ENCODE results near the gene GALNT9.
"Not testable (repeated sequence)": the region's sequence is repeated elsewhere in the genome, so short reads cannot be mapped to it uniquely, and the experiment has no call there.

The GALNT9 gene

DNA sequence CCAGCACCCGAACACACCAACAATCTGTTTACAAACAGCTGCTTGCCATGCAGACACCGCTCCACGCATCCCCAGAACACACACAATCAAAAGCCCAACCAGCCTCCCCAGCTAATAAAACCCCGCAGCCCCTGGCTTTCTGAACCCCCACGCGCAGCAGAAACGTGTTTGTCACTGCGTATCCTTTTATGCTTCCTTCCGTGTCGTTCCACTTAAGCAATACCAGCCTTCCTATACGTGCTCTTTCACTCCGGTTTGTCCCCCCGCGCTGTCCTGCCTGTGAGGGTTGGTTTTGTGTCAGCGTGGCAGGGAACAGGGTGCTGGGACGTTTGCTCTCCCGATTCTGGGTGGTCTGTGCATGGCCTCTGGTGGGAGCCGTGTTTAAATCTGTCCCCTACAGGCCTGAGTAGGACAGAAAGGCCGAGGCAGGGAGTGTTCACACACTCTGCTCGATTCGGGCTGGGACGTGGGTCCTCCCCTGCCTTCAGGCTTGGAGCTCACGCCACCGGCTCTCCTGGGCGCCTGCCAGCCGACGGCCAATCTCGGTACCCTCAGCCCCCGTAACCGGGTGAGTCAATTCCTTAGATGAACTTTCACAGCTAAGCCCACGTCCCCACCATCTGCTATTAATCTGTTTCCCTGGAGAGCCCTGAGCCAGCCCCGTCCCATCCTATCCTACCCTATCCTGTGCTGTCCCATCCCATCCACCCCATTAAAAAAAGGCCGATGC is 125.2 kb downstream of the GALNT9 start:
- in situ Hi-C loops (cut with MboI; ENCODE audit: low sequenced_read_pairs), result no loop called here

- in situ Hi-C loops (cut with MboI; ENCODE audit: low sequenced_read_pairs), result no loop called here
These were observed 126.3 kb downstream of the GALNT9 start for GRCh38 chr12:132202929-132203721.

- in situ Hi-C loops (cut with MboI; ENCODE audit: low sequenced_read_pairs), result no loop called here
These were observed 127.8 kb downstream of the GALNT9 start for GRCh38 chr12:132201391-132202120.

- in situ Hi-C loops (cut with MboI; ENCODE audit: low sequenced_read_pairs), result no loop called here
These were observed 128.6 kb downstream of the GALNT9 start for GRCh38 chr12:132200800-132201199.

GRCh38 chr12:132199526-132200319 is 129.7 kb downstream of the GALNT9 start:
- in situ Hi-C loops (cut with MboI; ENCODE audit: low sequenced_read_pairs), result no loop called here

DNA sequence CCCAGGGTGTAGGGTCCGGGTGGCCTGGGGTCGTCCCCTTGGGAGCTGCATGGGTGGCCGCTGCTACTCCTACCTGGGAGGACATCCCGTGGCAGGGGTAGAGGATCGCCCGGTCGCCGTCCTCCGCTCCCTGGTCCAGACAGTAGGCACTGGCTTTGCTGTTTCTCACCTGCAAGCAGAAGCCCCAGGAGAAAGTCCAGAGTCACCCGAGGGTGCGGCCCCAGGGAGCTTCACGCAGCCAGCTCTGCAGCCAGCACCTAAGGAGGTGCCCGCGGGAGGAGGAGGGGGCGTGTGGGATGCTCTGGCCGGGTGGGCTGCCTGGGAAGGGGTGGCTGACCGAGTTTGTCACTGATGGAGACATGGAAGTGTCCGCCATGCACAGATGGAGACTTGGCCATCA is 130.3 kb downstream of the GALNT9 start:
- in situ Hi-C loops (cut with MboI; ENCODE audit: low sequenced_read_pairs), result no loop called here

- in situ Hi-C loops (cut with MboI; ENCODE audit: low sequenced_read_pairs), result no loop called here
These were observed 131.6 kb downstream of the GALNT9 start for GRCh38 chr12:132197581-132198354.

DNA sequence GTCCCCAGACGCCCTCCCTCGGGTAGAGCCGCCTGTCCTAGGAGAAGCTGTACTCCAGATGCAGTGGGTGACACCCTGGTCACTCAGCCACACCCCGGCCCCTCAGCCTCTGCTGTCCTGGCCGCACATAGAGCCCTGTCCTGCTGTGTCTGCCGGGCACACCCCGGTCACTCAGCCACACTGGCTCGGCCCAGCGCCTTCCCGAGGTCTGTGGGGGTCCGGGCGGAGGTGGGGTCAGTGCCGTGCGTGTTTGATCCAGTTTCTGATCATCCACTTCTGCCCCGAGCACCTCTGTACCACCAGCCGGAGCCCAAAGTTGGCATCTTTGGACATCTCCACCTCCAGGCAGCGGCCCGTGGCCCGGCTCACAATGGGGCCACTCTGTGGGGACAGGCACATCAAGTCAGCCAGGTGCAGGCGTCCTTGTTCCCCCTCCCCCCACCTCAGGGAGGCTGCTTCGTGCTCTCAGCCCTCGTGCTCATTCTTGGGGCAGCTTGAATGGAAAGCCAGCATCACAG is 132.5 kb downstream of the GALNT9 start:
- in situ Hi-C loops (cut with MboI; ENCODE audit: low sequenced_read_pairs), result no loop called here

DNA sequence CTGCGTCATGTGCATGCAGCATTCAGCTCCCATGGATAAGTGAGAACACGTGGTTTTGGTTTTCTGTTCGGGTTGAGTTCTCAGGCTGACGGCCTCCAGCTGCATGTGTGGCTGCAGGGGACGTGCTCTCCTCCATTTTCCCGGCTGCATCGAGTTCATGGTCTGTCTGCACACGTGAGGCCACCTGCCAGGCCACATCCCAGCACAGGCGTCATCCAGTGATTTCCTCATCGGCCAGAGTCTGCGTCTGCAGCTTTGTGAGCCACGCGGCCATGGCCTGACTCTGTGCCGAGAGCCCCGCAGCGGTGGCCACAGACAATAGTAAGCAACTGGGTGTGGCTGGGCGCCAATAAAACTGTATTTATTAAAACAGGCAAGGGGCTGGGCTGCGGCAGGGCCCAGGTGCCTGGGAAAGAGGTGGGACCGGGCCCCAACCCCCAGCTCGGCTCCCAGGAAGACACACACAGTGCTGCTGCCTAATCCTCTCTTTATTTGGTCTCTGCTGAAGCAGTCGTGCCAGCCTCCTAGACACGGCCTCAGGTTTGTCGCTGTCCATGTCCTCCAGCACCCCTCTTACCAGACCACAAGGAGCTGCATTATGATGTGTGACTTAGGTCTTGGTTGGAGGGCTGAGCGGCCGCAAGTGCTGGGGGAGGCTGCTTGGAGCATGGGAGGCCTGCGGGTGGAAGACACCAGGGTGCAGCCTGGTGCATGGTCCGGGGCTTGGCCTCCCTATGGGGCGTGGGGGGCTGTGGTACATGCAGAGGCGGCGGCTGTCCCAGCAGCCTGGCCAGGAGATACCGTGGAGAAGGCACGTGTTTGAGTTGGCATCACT is 133.1 kb downstream of the GALNT9 start:
- in situ Hi-C loops (cut with MboI; ENCODE audit: low sequenced_read_pairs), result no loop called here

GRCh38 chr12:132195242-132195641 is 134.1 kb downstream of the GALNT9 start:
- in situ Hi-C loops (cut with MboI; ENCODE audit: low sequenced_read_pairs), result not testable (repeated sequence)

DNA sequence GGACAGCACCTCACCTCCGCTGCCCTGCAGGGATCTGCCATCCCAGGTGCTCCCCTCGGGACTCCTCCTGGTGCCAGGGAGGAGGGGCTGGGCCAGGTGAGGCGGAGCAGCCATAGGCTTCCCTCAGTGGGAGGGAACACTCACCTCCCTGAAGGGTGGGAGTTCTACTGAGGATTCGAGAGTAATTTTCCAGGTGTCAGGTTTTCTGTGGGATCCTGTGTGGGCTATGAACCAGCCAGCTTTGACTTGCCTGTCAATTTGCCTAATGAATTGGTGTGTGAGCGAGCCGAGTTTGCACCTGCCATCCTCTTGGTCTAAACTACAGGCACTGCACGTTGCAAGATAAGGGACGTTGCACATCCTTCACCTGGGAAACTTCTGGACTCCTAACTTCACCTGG is 134.8 kb downstream of the GALNT9 start:
- in situ Hi-C loops (cut with MboI; ENCODE audit: low sequenced_read_pairs), result no loop called here

DNA sequence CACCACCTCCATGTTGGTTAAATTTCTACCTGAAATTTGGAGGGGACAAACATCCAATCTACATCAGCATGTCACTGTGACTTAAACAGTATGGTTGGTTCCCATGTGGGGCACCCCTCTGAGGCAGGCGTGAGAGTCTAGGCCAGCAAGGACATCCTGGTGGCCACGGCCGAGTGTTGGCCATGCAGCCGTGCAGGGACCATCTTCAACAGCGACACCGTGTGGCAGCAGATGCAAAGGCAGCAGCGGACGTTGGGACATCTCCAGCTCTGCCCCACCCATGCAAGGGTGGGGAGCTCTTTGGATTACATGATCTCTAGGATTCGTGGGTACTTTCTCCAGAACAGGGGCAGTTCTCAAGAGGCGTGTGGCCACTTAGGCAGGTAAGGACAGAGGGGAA is 135.3 kb downstream of the GALNT9 start:
- in situ Hi-C loops (cut with MboI; ENCODE audit: low sequenced_read_pairs), result no loop called here

DNA sequence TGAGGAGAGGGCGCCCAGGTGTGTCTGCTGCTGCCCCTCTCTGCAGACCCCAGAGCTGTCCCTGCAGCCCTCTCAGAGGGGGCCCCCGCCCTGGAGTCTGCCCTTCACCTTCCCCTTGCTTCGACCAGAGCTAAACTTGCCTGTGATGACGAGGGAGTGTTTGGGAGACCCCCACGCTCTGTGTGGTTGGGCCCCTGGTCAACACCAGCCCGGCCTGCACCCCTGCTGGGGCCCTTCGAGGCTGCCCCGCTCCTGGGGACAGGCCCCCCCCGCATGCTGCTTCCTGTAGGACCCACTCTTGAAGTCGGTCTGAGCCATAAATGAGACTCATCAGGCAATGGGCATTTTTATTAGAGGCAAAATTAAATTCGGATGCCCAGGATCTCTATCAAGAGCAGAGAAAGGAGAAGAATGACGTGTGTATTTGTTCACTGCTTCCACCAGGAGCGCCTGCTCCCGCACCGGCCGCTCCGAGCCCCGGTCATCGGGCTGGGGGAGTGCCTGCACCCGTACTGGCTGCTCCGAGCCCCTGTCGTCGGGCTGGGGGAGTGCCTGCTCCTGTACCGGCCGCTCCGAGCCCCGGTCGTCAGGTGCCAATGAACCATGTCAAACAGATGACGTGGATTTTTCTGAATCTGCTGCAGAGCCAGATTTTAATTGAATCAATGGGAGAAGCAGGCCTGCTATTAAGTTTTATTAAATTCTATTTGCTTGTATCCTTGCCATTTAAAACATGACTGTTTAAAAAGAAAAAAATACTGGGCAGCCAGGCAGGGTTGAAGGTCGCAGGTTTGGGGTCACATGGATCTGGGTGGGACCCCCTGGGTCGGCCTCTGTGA is 137.5 kb downstream of the GALNT9 start:
- in situ Hi-C loops (cut with MboI; ENCODE audit: low sequenced_read_pairs), result no loop called here

DNA sequence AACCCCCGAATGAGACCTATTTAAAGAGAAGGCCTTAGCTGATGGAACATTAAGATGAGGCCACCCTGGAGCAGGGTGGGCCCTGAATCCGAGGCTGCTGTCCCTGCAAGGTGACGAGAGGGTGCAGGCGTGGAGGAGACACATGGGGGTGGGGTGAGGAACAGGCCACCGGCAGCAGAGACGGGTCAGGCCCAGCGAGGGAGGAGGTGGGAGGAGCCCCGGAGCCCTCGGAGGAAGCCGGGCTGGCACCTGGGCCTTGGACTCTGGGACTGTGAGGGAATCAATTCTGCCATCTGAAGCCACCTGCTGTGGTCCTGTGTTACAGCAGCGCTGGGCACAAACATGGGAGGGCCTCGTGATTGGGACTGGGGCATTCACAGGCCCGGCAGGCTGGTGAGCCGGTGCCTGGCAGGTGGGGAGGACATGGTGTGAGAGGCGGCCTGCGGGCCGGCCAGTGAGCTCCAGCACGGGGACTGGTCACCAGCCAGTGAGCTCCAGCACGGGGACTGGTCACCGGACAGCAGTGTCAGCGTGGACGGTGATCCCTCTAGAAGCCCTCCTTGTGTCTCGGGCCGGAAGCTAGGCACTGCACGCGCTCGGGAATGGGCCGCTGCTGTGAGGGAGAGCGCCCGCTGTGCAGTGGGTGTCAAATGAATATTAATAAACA is 138.4 kb downstream of the GALNT9 start:
- in situ Hi-C loops (cut with MboI; ENCODE audit: low sequenced_read_pairs), result no loop called here

DNA sequence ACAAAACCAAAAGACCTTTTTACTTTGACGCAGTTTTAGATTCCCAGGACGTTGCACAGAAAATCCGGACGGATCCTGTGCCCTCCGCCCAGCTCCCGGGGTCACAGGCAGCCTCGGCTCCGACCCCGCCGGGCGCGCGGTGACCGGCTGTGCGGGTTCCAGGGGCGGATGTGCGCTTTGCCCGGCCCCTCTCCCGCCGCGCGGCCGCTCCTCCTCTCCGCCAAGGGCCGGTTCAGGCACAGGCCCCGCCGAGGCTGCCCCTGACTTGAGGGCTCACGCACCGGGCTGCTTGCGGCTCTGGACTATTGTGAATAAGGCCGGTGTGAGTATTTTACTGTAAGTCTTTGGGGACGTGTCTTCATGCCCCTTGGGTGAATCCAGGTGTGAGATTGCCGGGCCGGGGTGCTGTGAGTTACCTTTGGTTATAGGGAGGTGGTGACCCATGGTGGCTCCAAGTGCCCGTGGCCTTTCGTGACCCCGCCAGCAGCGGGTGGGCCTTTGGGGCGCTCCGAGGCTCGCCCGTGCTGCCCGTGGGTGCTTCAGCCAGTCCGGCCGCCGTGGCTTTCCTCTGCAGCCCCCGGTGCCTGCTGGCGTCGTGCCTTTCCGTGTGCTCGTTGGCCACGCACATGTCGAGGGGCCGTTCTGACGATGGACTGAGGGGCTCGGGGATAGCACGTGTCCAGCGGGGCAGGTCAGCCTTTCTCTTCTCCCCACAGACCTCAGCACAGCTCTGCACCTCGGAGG is 139.2 kb downstream of the GALNT9 start:
- in situ Hi-C loops (cut with MboI; ENCODE audit: low sequenced_read_pairs), result no loop called here

GRCh38 chr12:132189378-132190011 is 139.9 kb downstream of the GALNT9 start:
- in situ Hi-C loops (cut with MboI; ENCODE audit: low sequenced_read_pairs), result no loop called here

Data from HL-60/S4 (cell line).